Endothelial cell (in vitro differentiated cells): ENCODE results near the gene TAC3. TPM values are rescaled to one million over a fixed set of nuclear protein-coding genes. Genes with fewer than 3 reads are reported as not detected.

Source experiments
- DNase-seq: peaks from one replicate; pipeline ENCODE4 v3.0.0; 2021; ENCODE audit warnings: low spot score
- H3K27ac Mint-ChIP-seq: one replicate; pipeline ENCODE4 v1.8.0; 2021; ENCODE audit warnings: mixed read lengths, inconsistent platforms; ENCODE audit not compliant: unreplicated experiment
- H3K27me3 Mint-ChIP-seq: one replicate; pipeline ENCODE4 v1.8.0; 2021; ENCODE audit warnings: mild to moderate bottlenecking, moderate library complexity, mixed read lengths, inconsistent platforms; ENCODE audit not compliant: unreplicated experiment
- H3K36me3 Mint-ChIP-seq: one replicate; pipeline ENCODE4 v1.8.0; 2021; ENCODE audit warnings: mild to moderate bottlenecking, low read depth, mixed read lengths, inconsistent platforms; ENCODE audit not compliant: unreplicated experiment
- H3K4me1 Mint-ChIP-seq: one replicate; pipeline ENCODE4 v1.8.0; 2021; ENCODE audit warnings: mild to moderate bottlenecking, mixed read lengths, inconsistent platforms; ENCODE audit not compliant: unreplicated experiment
- H3K4me3 Mint-ChIP-seq: one replicate; pipeline ENCODE4 v1.8.0; 2021; ENCODE audit warnings: mild to moderate bottlenecking, mixed read lengths, inconsistent platforms; ENCODE audit not compliant: unreplicated experiment
- H3K9me3 Mint-ChIP-seq: one replicate; pipeline ENCODE4 v1.8.0; 2021; ENCODE audit warnings: mixed read lengths, inconsistent platforms; ENCODE audit not compliant: unreplicated experiment
- total RNA-seq: library from RNA; stranded (reverse); fragmentation: NEBNext Ultra II Directional; extraction: Animal tissue kit (Norgen Biotek cat#: 25700); gene quantifications from one replicate; pipeline ENCODE4 v1.2.1, GENCODE V29; 2021; ENCODE audit not compliant: unreplicated experiment
- TF ChIP-seq, protein P1 (sequence below): fragments of 200-600 bp; sonication (generic); IDR thresholded peaks from one replicate; pipeline ENCODE4 v1.5.0; 2021; ENCODE audit warnings: antibody characterized with exemption; ENCODE audit not compliant: unreplicated experiment

Gene TAC3
- total RNA-seq, 1 donor from 2014 or later = 18.0 TPM

DNA sequence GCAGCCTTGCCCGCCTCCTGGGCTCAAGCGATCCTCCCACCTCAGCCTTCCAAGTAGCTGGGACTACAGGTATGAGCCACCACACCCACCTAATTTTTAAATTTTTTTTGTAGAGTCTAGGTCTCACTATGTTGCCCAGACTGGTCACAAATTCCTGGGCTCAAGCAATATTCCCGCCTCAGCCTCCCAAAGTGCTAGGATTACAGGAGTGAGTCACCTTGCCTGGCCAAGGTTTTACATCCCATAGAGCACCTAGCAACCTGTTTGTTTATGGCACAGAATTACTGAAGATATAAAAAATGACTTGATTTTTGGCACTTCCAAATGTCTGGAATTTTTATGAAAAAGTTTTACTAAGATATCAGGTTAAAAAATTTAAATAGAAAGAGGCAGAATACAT, 17.1 kb upstream of the TAC3 start:
- TF ChIP-seq, protein P1, sequence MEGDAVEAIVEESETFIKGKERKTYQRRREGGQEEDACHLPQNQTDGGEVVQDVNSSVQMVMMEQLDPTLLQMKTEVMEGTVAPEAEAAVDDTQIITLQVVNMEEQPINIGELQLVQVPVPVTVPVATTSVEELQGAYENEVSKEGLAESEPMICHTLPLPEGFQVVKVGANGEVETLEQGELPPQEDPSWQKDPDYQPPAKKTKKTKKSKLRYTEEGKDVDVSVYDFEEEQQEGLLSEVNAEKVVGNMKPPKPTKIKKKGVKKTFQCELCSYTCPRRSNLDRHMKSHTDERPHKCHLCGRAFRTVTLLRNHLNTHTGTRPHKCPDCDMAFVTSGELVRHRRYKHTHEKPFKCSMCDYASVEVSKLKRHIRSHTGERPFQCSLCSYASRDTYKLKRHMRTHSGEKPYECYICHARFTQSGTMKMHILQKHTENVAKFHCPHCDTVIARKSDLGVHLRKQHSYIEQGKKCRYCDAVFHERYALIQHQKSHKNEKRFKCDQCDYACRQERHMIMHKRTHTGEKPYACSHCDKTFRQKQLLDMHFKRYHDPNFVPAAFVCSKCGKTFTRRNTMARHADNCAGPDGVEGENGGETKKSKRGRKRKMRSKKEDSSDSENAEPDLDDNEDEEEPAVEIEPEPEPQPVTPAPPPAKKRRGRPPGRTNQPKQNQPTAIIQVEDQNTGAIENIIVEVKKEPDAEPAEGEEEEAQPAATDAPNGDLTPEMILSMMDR = no peak
- no peak overlapping the region for H3K27ac Mint-ChIP-seq
- H3K4me3 Mint-ChIP-seq = no peak overlapping the region
- no peak for DNase-seq
- H3K36me3 Mint-ChIP-seq = no peaks in the 10 kb centered on the region
- H3K9me3 Mint-ChIP-seq = no peaks in the 10 kb centered on the region
- peaks cover 7% of the 10 kb centered on the region for H3K27me3 Mint-ChIP-seq
- H3K4me1 Mint-ChIP-seq = peaks cover 43% of the 10 kb centered on the region

DNA sequence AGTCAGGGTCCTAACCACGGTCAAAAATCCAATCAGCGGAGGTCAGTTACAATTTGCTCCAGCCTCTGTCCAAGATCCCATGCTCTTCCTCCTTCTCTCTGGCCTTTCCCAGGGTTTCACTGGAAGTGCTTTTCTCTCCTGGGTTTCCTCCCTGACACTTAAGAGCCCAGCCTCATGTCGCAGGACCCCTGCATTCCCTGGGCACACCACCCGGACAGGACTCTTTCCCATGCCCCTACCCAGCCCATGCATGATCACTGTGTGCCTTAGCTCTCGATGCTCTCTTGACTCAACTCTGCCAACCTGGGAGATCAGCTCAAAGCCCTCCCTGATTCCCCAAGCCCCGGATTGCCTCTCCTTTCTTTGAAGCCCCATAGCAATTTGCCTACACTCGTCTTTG, 15.5 kb upstream of the TAC3 start:
- Mint-ChIP-seq H3K4me1 (peaks cover 45% of the 10 kb centered on the region), H3K9me3 (no peaks in the 10 kb centered on the region), H3K27ac (no peak overlapping the region), H3K36me3 (no peaks in the 10 kb centered on the region), H3K27me3 (peaks cover 7% of the 10 kb centered on the region), H3K4me3 (no peak overlapping the region)
- TF ChIP-seq, protein P1 = no peak
- no peak for DNase-seq

DNA sequence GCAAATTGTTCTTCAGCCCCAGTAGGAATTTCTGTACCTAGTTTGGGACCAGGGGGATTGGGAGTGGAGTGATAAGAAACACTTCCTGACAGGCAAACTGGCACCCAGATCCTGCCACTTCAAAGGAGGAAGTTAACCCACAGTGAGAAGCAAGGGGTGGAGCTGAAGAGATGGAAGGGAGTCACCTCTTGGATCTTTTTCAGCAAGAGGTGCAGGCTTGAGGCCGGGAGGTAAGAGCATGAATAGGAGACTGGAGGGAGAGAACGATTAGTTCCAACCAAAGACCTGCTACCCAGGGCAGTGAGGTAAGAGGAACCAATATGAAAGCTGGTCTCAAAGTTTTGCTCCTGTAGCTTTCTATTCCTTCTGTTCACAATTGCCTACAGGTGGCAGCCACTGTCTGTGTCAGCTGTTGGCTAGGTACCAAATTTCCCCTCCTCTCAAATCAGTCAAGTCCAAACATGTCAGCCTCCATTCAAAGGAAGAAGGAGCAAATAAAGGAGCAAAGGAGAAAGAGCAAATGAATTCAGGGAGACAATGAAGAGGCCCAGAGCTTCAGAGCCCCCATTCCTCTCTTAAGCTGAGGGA, 14.9 kb upstream of the TAC3 start:
- DNase-seq = no peak
- TF ChIP-seq, protein P1 = no peak
- Mint-ChIP-seq H3K9me3 (no peaks in the 10 kb centered on the region), H3K27me3 (peaks cover 6% of the 10 kb centered on the region), H3K36me3 (no peaks in the 10 kb centered on the region), H3K4me3 (no peak overlapping the region), H3K27ac (no peak overlapping the region), H3K4me1 (peaks cover 45% of the 10 kb centered on the region)

- Mint-ChIP-seq H3K4me1 (peaks cover 36% of the 10 kb centered on the region), H3K9me3 (no peaks in the 10 kb centered on the region), H3K4me3 (no peak overlapping the region), H3K27me3 (peaks cover 6% of the 10 kb centered on the region), H3K27ac (no peak overlapping the region), H3K36me3 (no peaks in the 10 kb centered on the region)
- TF ChIP-seq, protein P1 = no peak
- no peak for DNase-seq
These were observed 13.1 kb upstream of the TAC3 start for GRCh38 chr12:57029457-57029856.

GRCh38 chr12:57027805-57028153, 11.4 kb upstream of the TAC3 start:
- peaks cover 8% of the 10 kb centered on the region for H3K27me3 Mint-ChIP-seq
- TF ChIP-seq, protein P1 = no peak

More at GRCh38 chr12:57027805-57028153, 11.4 kb upstream of the TAC3 start:
- Mint-ChIP-seq H3K4me1 (peaks cover 36% of the 10 kb centered on the region), H3K36me3 (no peaks in the 10 kb centered on the region), H3K4me3 (no peak overlapping the region), H3K27ac (no peak overlapping the region), H3K9me3 (no peaks in the 10 kb centered on the region)
- no peak for DNase-seq
